DMS79 (cell line): ENCODE data around the gene PCDHGA5.
"Not testable (repeated sequence)": the region's sequence is repeated elsewhere in the genome, so short reads cannot be mapped to it uniquely, and the experiment has no call there.

Source experiments
- DNase-seq: peaks from one replicate; lab custom pipeline; 2025; lab: John Stamatoyannopoulos, UW

PCDHGA5 gene

DNA sequence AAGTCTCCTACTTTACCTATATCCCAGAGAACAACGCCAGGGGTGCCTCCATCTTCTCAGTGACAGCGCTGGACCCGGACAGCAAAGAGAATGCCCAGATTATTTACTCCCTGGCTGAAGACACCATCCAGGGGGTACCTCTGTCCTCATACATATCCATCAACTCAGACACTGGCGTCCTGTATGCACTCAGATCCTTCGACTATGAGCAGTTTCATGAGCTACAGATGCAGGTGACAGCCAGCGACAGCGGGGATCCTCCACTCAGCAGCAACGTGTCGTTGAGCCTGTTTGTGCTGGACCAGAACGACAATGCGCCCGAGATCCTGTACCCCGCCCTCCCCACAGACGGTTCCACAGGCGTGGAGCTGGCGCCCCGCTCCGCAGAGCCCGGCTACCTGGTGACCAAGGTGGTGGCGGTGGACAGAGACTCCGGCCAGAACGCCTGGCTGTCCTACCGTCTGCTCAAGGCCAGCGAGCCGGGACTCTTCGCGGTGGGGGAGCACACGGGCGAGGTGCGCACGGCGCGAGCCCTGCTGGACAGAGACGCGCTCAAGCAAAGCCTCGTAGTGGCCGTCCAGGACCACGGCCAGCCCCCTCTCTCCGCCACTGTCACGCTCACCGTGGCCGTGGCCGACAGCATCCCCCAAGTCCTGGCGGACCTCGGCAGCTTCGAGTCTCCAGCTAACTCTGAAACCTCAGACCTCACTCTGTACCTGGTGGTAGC is 50.7 kb downstream of the PCDHGA5 start:
- DNase-seq: not testable (repeated sequence)

DNA sequence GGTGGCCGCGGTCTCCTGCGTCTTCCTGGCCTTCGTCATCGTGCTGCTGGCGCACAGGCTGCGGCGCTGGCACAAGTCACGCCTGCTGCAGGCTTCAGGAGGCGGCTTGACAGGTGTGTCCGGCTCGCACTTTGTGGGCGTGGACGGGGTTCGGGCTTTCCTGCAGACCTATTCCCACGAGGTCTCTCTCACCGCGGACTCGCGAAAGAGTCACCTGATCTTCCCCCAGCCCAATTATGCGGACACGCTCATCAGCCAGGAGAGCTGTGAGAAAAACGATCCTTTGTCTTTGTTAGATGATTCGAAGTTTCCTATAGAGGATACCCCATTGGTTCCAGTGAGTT is 51.3 kb downstream of the PCDHGA5 start:
- DNase-seq: not testable (repeated sequence)
